HCT116 (cell line): ENCODE measurements around the gene CYP11A1.

Experiments used
- POLR2A ChIP-seq: IDR thresholded peaks from 2 replicates; pipeline ENCODE4 v1.7.0; 2011; ENCODE audit warnings: borderline replicate concordance; ENCODE audit not compliant: insufficient read depth, insufficient read length; ENCODE audit errors: extremely low read depth
- SRF ChIP-seq: IDR thresholded peaks from 2 replicates; pipeline ENCODE4 v1.6.1; 2012; ENCODE audit warnings: low read depth
- TCF7L2 ChIP-seq: IDR thresholded peaks from 2 replicates; pipeline ENCODE4 v1.7.0; 2011; ENCODE audit warnings: borderline replicate concordance, inconsistent platforms; ENCODE audit not compliant: insufficient read depth, insufficient read length; ENCODE audit errors: extremely low read depth
- ZFX ChIP-seq: fragments of 450-650 bp; IDR thresholded peaks from 2 replicates; pipeline ENCODE4 v1.6.1; 2017
- TF ChIP-seq, protein P1 (sequence below), 3 experiments: fragments of 200-600 bp in 1 of 3; sonication (generic) in 1 of 3; IDR thresholded peaks in 2 of 3; conservative IDR thresholded peaks in 1 of 3; 2 replicates each; pipeline ENCODE4 v1.5.1; 2012 to 2017; ENCODE audit warnings: low read depth in 2 of 3, low read length in 2 of 3, antibody characterized with exemption in 1 of 3, borderline replicate concordance in 1 of 3, control low read depth in 1 of 3, mild to moderate bottlenecking in 1 of 3, mixed read lengths in 1 of 3, mixed run types in 1 of 3, moderate library complexity in 1 of 3; ENCODE audit not compliant: insufficient read depth in 1 of 3
- TF ChIP-seq, protein P2 (sequence below): IDR thresholded peaks from 2 replicates; pipeline ENCODE4 v1.6.1; 2012; ENCODE audit warnings: low read depth

DNA sequence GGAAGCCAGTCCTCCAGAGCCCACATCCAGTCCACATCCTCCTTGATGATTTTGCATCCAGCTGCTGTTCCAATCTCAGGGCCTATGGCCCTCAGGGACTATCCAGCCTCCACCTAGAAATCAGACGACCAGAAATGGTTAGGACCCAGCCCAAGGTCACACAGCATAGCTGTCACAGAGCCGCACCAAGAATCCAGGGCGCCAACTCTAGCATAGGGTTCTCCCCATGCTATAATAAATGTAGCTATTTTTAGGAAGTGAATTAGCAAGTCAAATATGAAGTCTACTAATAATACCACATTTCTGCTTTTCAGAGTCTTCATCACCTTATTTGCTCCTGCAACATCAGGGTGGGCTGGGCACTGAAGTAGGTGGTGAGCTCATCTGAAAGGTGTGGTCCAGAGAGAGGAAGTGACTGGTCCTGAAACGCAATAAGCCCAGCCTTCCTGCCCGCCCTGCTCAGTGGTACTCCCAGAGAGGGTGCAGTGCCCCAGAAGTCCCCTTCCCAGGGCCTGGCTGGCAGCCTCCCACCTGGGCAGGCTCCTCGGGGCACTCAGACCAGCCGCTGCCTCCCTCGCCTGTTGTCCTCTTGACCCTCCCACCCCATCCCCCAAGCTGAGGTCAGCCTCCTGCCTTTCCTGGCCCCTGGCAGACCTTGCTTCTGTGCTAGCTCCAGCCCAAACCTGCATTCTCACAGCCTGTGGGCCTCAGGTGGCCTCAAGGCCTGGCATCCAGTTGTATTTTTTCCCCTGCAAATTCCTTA lies 17.6 kb upstream of the CYP11A1 start:
- no peak for TF ChIP-seq SRF
- TF ChIP-seq, protein P1, sequence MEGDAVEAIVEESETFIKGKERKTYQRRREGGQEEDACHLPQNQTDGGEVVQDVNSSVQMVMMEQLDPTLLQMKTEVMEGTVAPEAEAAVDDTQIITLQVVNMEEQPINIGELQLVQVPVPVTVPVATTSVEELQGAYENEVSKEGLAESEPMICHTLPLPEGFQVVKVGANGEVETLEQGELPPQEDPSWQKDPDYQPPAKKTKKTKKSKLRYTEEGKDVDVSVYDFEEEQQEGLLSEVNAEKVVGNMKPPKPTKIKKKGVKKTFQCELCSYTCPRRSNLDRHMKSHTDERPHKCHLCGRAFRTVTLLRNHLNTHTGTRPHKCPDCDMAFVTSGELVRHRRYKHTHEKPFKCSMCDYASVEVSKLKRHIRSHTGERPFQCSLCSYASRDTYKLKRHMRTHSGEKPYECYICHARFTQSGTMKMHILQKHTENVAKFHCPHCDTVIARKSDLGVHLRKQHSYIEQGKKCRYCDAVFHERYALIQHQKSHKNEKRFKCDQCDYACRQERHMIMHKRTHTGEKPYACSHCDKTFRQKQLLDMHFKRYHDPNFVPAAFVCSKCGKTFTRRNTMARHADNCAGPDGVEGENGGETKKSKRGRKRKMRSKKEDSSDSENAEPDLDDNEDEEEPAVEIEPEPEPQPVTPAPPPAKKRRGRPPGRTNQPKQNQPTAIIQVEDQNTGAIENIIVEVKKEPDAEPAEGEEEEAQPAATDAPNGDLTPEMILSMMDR (IDR thresholded peaks at IDR 0.05 in 2 of 3, conservative IDR thresholded peaks at IDR 0.05 in 1 of 3; ENCODE audit: borderline replicate concordance in 1 of 3, insufficient read depth in 1 of 3, low read depth in 2 of 3, low read length in 2 of 3), result no peak
- no peak for TF ChIP-seq ZFX
- TF ChIP-seq, protein P2, sequence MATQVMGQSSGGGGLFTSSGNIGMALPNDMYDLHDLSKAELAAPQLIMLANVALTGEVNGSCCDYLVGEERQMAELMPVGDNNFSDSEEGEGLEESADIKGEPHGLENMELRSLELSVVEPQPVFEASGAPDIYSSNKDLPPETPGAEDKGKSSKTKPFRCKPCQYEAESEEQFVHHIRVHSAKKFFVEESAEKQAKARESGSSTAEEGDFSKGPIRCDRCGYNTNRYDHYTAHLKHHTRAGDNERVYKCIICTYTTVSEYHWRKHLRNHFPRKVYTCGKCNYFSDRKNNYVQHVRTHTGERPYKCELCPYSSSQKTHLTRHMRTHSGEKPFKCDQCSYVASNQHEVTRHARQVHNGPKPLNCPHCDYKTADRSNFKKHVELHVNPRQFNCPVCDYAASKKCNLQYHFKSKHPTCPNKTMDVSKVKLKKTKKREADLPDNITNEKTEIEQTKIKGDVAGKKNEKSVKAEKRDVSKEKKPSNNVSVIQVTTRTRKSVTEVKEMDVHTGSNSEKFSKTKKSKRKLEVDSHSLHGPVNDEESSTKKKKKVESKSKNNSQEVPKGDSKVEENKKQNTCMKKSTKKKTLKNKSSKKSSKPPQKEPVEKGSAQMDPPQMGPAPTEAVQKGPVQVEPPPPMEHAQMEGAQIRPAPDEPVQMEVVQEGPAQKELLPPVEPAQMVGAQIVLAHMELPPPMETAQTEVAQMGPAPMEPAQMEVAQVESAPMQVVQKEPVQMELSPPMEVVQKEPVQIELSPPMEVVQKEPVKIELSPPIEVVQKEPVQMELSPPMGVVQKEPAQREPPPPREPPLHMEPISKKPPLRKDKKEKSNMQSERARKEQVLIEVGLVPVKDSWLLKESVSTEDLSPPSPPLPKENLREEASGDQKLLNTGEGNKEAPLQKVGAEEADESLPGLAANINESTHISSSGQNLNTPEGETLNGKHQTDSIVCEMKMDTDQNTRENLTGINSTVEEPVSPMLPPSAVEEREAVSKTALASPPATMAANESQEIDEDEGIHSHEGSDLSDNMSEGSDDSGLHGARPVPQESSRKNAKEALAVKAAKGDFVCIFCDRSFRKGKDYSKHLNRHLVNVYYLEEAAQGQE, result no peak
- no peak for TF ChIP-seq POLR2A
- no peak for TF ChIP-seq TCF7L2
